Activated T-helper 1 cell treated with Interleukin-2 at 50 U/mL for 16 hours (primary cell): ENCODE measurements around the gene MPV17.

ENCODE experiments used
- DNase-seq: peaks from one replicate; pipeline ENCODE4 v3.0.0-alpha.2; 2020; ENCODE audit warnings: low read depth

Gene MPV17

GRCh38 chr2:27264753-27265535 lies 58.0 kb downstream of the MPV17 start:
- DNase-seq = peak; percentile 46

GRCh38 chr2:27264253-27264752 lies 58.6 kb downstream of the MPV17 start:
- DNase-seq = no peak

GRCh38 chr2:27263287-27264252 lies 59.3 kb downstream of the MPV17 start:
- DNase-seq = no peak

- DNase-seq = peak; percentile 47
Observed at GRCh38 chr2:27262379-27263286, 60.3 kb downstream of the MPV17 start, which contains the start of gene SLC30A3. TSS of gene SLC30A3 (minus strand) at chr2:27263047. CDS start at chr2:27262906, 141 bp downstream.

- DNase-seq = no peak
Observed at GRCh38 chr2:27261926-27262298, 61.0 kb downstream of the MPV17 start.

GRCh38 chr2:27261241-27261925 lies 61.5 kb downstream of the MPV17 start:
- DNase-seq = no peak
